ENCODE results near the gene CCNG2.

CCNG2 gene

GRCh38 chr4:77154761-77155499 lies 2.1 kb upstream of the CCNG2 start:
- no peak for TF ChIP-seq CTCF (conservative IDR thresholded peaks at IDR 0.05; ENCODE audit: low read depth, low read length)
- no peak overlapping the region for H3K4me3 ChIP-seq (ENCODE audit: low read depth, low read length)
- no peak for DNase-seq (ENCODE audit: low read depth)

- H3K4me3 ChIP-seq (ENCODE audit: low read depth, low read length) = peak overlapping the region; percentile 78
- no peak for DNase-seq (ENCODE audit: low read depth)
- TF ChIP-seq CTCF (conservative IDR thresholded peaks at IDR 0.05; ENCODE audit: low read depth, low read length) = no peak
Measured at GRCh38 chr4:77155631-77156452, 1.2 kb upstream of the CCNG2 start.

DNA sequence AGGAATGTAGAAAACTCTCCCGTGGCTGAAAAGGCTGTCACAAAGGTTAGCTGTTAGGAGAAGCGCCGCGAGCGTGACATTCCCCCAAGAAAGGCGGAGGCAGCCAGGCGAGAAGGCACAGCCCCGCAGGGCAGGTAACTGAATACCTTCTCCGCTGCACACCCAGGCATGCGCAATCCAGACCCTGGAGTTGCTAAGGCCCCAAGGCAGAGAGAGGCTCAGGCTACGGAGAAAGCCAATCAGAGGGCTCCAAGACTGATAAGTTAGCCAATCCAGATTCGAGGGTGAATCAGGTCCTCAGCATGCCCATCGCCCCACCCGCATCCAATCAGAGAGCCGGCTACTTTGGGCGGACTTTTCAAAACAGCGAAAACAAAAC lies 485 bp upstream of the CCNG2 start:
- H3K4me3 ChIP-seq (ENCODE audit: low read depth, low read length) = peak overlapping the region; percentile 98
- peak; percentile 100 for DNase-seq (ENCODE audit: low read depth)

DNA sequence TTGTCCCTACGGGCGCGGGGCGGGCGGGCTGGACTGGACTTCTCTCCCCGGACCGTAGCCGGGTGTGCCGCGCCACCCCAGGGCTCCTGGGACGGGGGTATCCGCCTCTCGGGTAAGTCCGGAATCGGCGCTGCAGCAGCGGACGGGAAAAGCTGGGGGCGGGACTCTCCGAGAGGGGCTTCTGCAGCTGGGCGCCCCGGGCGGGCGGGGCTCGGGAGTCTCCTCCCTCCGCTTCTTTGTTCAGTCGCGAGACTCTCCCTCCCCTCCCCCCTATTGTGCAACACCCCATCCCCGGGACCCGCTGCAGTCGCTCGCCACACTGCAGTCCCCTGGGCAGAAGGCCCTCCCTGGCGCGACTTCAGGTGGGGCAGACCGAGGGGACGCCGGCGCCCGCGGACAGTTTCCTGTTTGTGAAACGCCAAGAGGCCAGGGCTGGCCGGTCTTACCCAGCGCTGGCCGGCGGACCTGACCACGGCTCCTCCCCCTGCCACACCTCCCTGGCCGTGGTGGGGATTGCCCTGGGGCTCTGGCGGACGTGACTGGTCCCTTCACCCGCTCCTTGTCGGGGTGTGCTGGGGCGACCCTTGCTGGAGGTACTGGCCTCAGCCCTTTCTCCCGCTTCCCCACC lies 966 bp downstream of the CCNG2 start:
- no peak for TF ChIP-seq CTCF (conservative IDR thresholded peaks at IDR 0.05; ENCODE audit: low read depth, low read length)
- DNase-seq (ENCODE audit: low read depth) = peak; percentile 92

More for the DNA sequence above, 485 bp upstream of the CCNG2 start:
- TF ChIP-seq CTCF (conservative IDR thresholded peaks at IDR 0.05; ENCODE audit: low read depth, low read length) = no peak

DNA sequence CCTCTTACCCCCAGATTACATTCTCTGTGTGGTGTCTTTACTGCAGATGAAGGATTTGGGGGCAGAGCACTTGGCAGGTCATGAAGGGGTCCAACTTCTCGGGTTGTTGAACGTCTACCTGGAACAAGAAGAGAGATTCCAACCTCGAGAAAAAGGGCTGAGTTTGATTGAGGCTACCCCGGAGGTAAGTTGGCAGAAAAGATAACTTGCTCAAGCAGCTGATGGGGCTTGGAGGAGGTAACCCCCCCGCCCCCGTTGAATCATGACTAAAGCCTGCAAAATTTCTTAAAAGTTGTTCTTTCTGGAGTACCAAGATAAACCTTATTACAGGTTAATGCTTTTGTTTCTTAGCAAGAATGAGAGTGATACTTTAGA lies 1.5 kb downstream of the CCNG2 start:
- TF ChIP-seq CTCF (conservative IDR thresholded peaks at IDR 0.05; ENCODE audit: low read depth, low read length) = no peak
- no peak for DNase-seq (ENCODE audit: low read depth)

More for the DNA sequence above, 966 bp downstream of the CCNG2 start:
- H3K4me3 ChIP-seq (ENCODE audit: low read depth, low read length) = peak overlapping the region; percentile 98

DNA sequence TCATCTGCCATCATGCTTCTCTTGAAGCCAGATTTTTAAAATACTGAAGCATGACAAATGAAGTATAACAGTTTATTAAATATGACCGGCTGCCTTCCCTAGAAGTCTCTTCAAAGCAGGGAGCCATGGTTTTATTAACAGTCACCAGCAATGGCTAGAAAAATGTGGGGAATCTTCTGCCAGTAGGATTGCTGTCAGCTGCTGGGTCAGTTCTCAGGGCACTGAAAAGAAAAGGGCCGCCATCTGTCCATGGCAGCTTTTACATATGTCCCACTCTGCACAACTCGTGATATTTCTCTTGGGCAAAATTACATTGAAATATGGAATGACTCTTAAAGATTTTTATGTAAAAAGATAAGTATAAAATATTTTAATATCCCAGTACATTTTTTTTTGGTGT lies 2.8 kb downstream of the CCNG2 start:
- H3K4me3 ChIP-seq (ENCODE audit: low read depth, low read length) = no peak overlapping the region
- no peak for DNase-seq (ENCODE audit: low read depth)
- no peak for TF ChIP-seq CTCF (conservative IDR thresholded peaks at IDR 0.05; ENCODE audit: low read depth, low read length)

More for the DNA sequence above, 1.5 kb downstream of the CCNG2 start:
- H3K4me3 ChIP-seq (ENCODE audit: low read depth, low read length) = peak overlapping the region; percentile 98
